Right lobe of liver (tissue), 6 donors: ENCODE measurements around the gene IL1RAPL1. TPM values are rescaled to one million over a fixed set of nuclear protein-coding genes. Genes with fewer than 3 reads are reported as not detected.
"Not testable (repeated sequence)": the region's sequence is repeated elsewhere in the genome, so short reads cannot be mapped to it uniquely, and the experiment has no call there.

Source experiments
- ATAC-seq, 4 donors: fragments of 200-7000 bp; cut with Tn5 transposase; one replicate each; pipeline ENCODE4 v1.9.1; 2020; ENCODE audit warnings: mild to moderate bottlenecking in 4 of 4, moderate library complexity in 4 of 4
- DNase-seq, 3 donors: peaks; one replicate each; pipeline ENCODE4 v3.0.0-alpha.2; 2020
- H3K27ac ChIP-seq, 3 donors: fragments of 200-600 bp; one replicate each; pipeline ENCODE4 v1.8.0; 2022
- H3K27me3 ChIP-seq, 2 donors: fragments of 200-600 bp; one replicate each; pipeline ENCODE4 v1.8.0; 2022
- H3K36me3 ChIP-seq, 4 donors: fragments of 200-600 bp; sonication (generic) in 1 of 4; one replicate each; pipeline versions ENCODE4 v1.5.1 to v1.8.0; 2017 to 2022; ENCODE audit warnings: control low read depth in 1 of 4
- H3K4me1 ChIP-seq, 4 donors: fragments of 200-600 bp; sonication (generic) in 1 of 4; one replicate each; pipeline versions ENCODE4 v1.5.1 to v1.8.0; 2017 to 2022; ENCODE audit warnings: control low read depth in 1 of 4
- H3K4me3 ChIP-seq, 3 donors: fragments of 200-600 bp; one replicate each; pipeline ENCODE4 v1.8.0; 2022
- H3K9me3 ChIP-seq, 4 donors: fragments of 200-600 bp; sonication (generic) in 1 of 4; one replicate each; pipeline versions ENCODE4 v1.5.1 to v1.8.0; 2017 to 2022; ENCODE audit warnings: control low read depth in 1 of 4
- CTCF ChIP-seq, 4 donors: fragments of 200-600 bp in 3 of 4; fragments of 450-650 bp in 1 of 4; IDR thresholded peaks; one replicate each; pipeline versions ENCODE4 v1.5.1 to v1.8.0; 2016 to 2022; ENCODE audit warnings: antibody characterized with exemption in 4 of 4, mild to moderate bottlenecking in 2 of 4
- POLR2A ChIP-seq: fragments of 450-650 bp; IDR thresholded peaks from one replicate; pipeline ENCODE4 v1.6.1; 2017; ENCODE audit warnings: antibody characterized with exemption, mild to moderate bottlenecking
- WGBS: methylation state at CpG from one replicate; pipeline ENCODE4 v1.1.6; 2018; ENCODE audit warnings: low coverage, low lambda C conversion rate; ENCODE audit not compliant: insufficient coverage; ENCODE audit errors: missing lambda C conversion rate; 5-methylcytosine and 5-hydroxymethylcytosine counted together
- intact Hi-C, 2 donors: fragments of 100-400 bp; cut with DNase I; formaldehyde crosslinking; loops; one replicate each; pipeline versions ENCODE4 v1.11.2 to v1.14.1; 2022
- total RNA-seq, 6 experiments: library from RNA; depleted of rRNA in 2 of 6; stranded (reverse); fragments of >200 nt in 2 of 6; fragmentation: NEBNext Ultra II Directional in 3 of 6; extraction: Animal tissue kit (Norgen Biotek cat#: 25700) in 3 of 6; gene quantifications; one replicate each; pipeline versions ENCODE4 v1.1.0 to v1.2.4, GENCODE V29; 2016 to 2023
- donor health status: DM: no; HTN: yes; CAD: no.
- donor health status: DM: no; HTN: no; CAD: no.
- donor health status: DM: no; HTN: no; CAD: no.
- donor health status: DM: no; HTN: yes; CAD: no.
- donor health status: DM: no; HTN: yes; CAD: no.

Gene IL1RAPL1
- total RNA-seq, 6 experiments from 2014 or later: not detected

DNA sequence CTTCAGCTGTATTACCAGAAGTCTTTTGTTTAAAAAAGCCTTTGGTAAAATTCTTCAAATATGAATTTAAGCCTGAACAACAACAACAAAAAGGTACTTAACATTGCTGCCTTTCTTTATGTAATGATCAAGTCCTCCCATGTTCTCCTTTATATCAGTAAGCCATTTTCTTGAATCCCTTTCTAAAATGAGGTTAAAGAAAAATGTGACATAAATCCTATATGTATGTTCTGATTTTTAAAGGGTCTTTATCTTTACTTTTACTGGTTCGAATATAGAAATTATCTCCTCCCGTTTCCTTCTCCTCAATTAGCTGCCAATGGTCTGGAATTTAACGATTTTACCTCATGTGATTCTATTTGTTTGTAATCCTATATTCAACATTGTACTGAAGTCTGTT is 522.8 kb downstream of the IL1RAPL1 start:
- TF ChIP-seq POLR2A: no peak
- no peak for TF ChIP-seq CTCF (IDR thresholded peaks at IDR 0.05)
- H3K9me3 ChIP-seq: no peaks in the 10 kb centered on the region
- H3K4me3 ChIP-seq: no peak overlapping the region
- H3K27me3 ChIP-seq: no peaks in the 10 kb centered on the region
- WGBS: 33% methylated on average over 3 of the region's 3 CpGs
- no peaks in the 10 kb centered on the region for H3K4me1 ChIP-seq
- H3K27ac ChIP-seq: no peak overlapping the region
- DNase-seq (no peak), ATAC-seq (no peak)
- intact Hi-C loops: no loop called here
- no peaks in the 10 kb centered on the region for H3K36me3 ChIP-seq

- Histone ChIP-seq H3K36me3 (no peaks in the 10 kb centered on the region), H3K4me3 (no peak overlapping the region), H3K27me3 (no peaks in the 10 kb centered on the region), H3K27ac (no peak overlapping the region), H3K4me1 (no peaks in the 10 kb centered on the region), H3K9me3 (no peaks in the 10 kb centered on the region)
- WGBS: 42% methylated on average over 1 of the region's 1 CpG
- TF ChIP-seq POLR2A: no peak
- no peak for TF ChIP-seq CTCF (IDR thresholded peaks at IDR 0.05)
- intact Hi-C loops: no loop called here
- no peak for DNase-seq
- no peak for ATAC-seq
Measured at GRCh38 chrX:29113221-29113620, 526.0 kb downstream of the IL1RAPL1 start.

DNA sequence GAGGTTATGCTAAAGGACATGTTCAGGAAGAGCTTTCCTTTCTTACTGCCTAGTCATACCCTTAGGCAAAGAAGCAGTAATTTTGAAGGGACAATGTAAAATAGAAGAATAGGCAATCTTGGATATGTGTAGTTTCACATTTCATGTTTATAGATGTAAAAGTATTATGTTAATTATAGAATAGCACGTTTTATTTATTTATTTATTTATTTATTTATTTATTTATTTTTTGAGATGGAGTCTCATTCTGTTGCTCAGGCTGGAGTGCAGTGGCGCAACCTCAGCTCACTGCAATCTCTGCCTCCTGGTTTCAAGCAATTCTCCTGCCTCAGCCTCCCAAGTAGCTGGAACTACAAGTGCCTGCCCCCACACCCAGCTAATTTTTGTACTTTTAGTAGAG is 535.6 kb downstream of the IL1RAPL1 start:
- H3K9me3 ChIP-seq, H3K4me3 ChIP-seq, H3K27ac ChIP-seq, H3K36me3 ChIP-seq, H3K27me3 ChIP-seq, ATAC-seq, intact Hi-C loops, H3K4me1 ChIP-seq, DNase-seq: not testable (repeated sequence)
- 27% methylated on average over 2 of the region's 2 CpGs for WGBS

- WGBS: 41% methylated on average over 4 of the region's 4 CpGs
- intact Hi-C loops: no loop called here
- TF ChIP-seq POLR2A (no peak), CTCF (IDR thresholded peaks at IDR 0.05) (no peak)
- ATAC-seq: no peak
- Histone ChIP-seq H3K4me1 (no peaks in the 10 kb centered on the region), H3K4me3 (no peak overlapping the region), H3K27ac (no peak overlapping the region), H3K36me3 (no peaks in the 10 kb centered on the region), H3K9me3 (no peaks in the 10 kb centered on the region), H3K27me3 (no peaks in the 10 kb centered on the region)
- DNase-seq: no peak
Measured at GRCh38 chrX:29130905-29131304, 543.7 kb downstream of the IL1RAPL1 start.

DNA sequence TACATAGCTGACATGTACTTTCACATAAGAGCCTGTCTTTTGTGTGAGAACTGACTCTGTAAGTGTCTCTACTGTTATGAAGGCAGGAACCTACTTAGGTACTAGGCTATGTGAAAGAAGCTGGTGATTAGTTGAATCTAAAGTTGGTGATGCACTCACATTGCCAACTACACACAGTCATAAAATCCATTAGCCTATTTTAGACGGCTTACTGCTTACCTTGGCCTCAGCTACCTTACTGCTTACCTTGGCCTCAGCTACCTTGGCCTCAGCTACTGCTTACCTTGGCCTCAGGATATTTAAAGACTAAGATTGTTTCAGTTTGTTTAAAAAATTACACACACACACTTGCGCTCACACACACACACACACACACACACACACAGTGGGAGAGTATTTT is 549.7 kb downstream of the IL1RAPL1 start:
- no peaks in the 10 kb centered on the region for H3K36me3 ChIP-seq
- H3K27me3 ChIP-seq: no peaks in the 10 kb centered on the region
- no peak overlapping the region for H3K4me3 ChIP-seq
- H3K9me3 ChIP-seq: no peaks in the 10 kb centered on the region
- no peak overlapping the region for H3K27ac ChIP-seq
- DNase-seq (no peak), ATAC-seq (no peak)
- no peak for TF ChIP-seq CTCF (IDR thresholded peaks at IDR 0.05)
- no peak for TF ChIP-seq POLR2A
- 49% methylated on average over 2 of the region's 2 CpGs for WGBS
- intact Hi-C loops: no loop called here
- no peaks in the 10 kb centered on the region for H3K4me1 ChIP-seq
